ENCODE results near the gene NXPH3.

- TF ChIP-seq CTCF (IDR thresholded peaks at IDR 0.05; ENCODE audit: low read depth, low read length) (no peak), EZH2phosphoT487 (IDR thresholded peaks at IDR 0.05; ENCODE audit: low read depth) (no peak)
Observed at GRCh38 chr17:49528966-49529365, 46.7 kb upstream of the NXPH3 start.
